Neural progenitor cell (in vitro differentiated cells): Measurements from ENCODE around the gene OR6S1. TPM values are rescaled to one million over a fixed set of nuclear protein-coding genes. Genes with fewer than 3 reads are reported as not detected.

Experiments used
- DNase-seq: peaks from one replicate; pipeline ENCODE4 v3.0.0-alpha.2; 2016; ENCODE audit warnings: low spot score
- H2AFZ ChIP-seq: fragments of 200-600 bp; sonication (generic); replicated peaks from 2 replicates; pipeline ENCODE4 v1.6.1; 2016; ENCODE audit warnings: antibody characterized with exemption
- H3F3A ChIP-seq: fragments of 200-600 bp; sonication (generic); 2 replicates; pipeline ENCODE4 v1.6.1; 2016; ENCODE audit warnings: antibody characterized with exemption, low read depth
- H3K27ac ChIP-seq: fragments of 200-600 bp; sonication (generic); 2 replicates; pipeline ENCODE4 v1.5.1; 2016; ENCODE audit warnings: mild to moderate bottlenecking
- H3K27me3 ChIP-seq: fragments of 200-600 bp; sonication (generic); 2 replicates; pipeline ENCODE4 v1.6.1; 2016; ENCODE audit warnings: mild to moderate bottlenecking, moderate library complexity
- H3K36me3 ChIP-seq: fragments of 200-600 bp; sonication (generic); 2 replicates; pipeline ENCODE4 v1.5.1; 2016
- H3K4me1 ChIP-seq: fragments of 200-600 bp; sonication (generic); 2 replicates; pipeline ENCODE4 v1.6.1; 2016; ENCODE audit warnings: mixed run types
- H3K4me2 ChIP-seq: fragments of 200-600 bp; sonication (generic); 2 replicates; pipeline ENCODE4 v1.6.1; 2016
- H3K4me3 ChIP-seq: fragments of 200-600 bp; sonication (generic); 2 replicates; pipeline ENCODE4 v1.5.1; 2016
- H3K79me2 ChIP-seq: fragments of 200-600 bp; sonication (generic); 2 replicates; pipeline ENCODE4 v1.6.1; 2016; ENCODE audit warnings: low read depth
- H3K9ac ChIP-seq: fragments of 200-600 bp; sonication (generic); 2 replicates; pipeline ENCODE4 v1.6.1; 2016
- H3K9me3 ChIP-seq: fragments of 200-600 bp; sonication (generic); 2 replicates; pipeline ENCODE4 v1.5.1; 2016; ENCODE audit warnings: low read depth
- H4K20me1 ChIP-seq: fragments of 200-600 bp; sonication (generic); 2 replicates; pipeline ENCODE4 v1.6.1; 2016; ENCODE audit warnings: low read depth
- H3K27ac Mint-ChIP-seq: 3 replicates; pipeline ENCODE4 v1.8.0; 2021; ENCODE audit warnings: mixed read lengths
- H3K27me3 Mint-ChIP-seq: 2 replicates; pipeline ENCODE4 v1.8.0; 2022; ENCODE audit warnings: low read depth, mild to moderate bottlenecking, inconsistent platforms, moderate library complexity, mixed read lengths; ENCODE audit not compliant: insufficient read depth
- H3K36me3 Mint-ChIP-seq: 3 replicates; pipeline ENCODE4 v1.8.0; 2021; ENCODE audit warnings: mixed read lengths
- H3K4me1 Mint-ChIP-seq: 3 replicates; pipeline ENCODE4 v1.8.0; 2021; ENCODE audit warnings: mixed read lengths
- H3K4me3 Mint-ChIP-seq: 3 replicates; pipeline ENCODE4 v1.8.0; 2021; ENCODE audit warnings: mild to moderate bottlenecking, moderate library complexity, mixed read lengths
- H3K9me3 Mint-ChIP-seq: 3 replicates; pipeline ENCODE4 v1.8.0; 2020; ENCODE audit warnings: mixed read lengths
- CTCF ChIP-seq: fragments of 200-600 bp; sonication (generic); IDR thresholded peaks from 2 replicates; pipeline ENCODE4 v1.5.1; 2017; ENCODE audit warnings: antibody characterized with exemption, mild to moderate bottlenecking
- EZH2 ChIP-seq: fragments of 200-600 bp; sonication (generic); IDR thresholded peaks from 2 replicates; pipeline ENCODE4 v1.6.1; 2017; ENCODE audit warnings: antibody characterized with exemption, mild to moderate bottlenecking, moderate library complexity
- EZH2phosphoT487 ChIP-seq: fragments of 200-600 bp; sonication (generic); IDR thresholded peaks from 2 replicates; pipeline ENCODE4 v1.6.1; 2017; ENCODE audit warnings: antibody characterized with exemption
- total RNA-seq: library from RNA; depleted of rRNA; stranded (reverse); fragments of >200 nt; gene quantifications from 2 replicates; pipeline ENCODE4 v1.2.3, GENCODE V29; 2015; ENCODE audit warnings: low replicate concordance

The OR6S1 gene
- total RNA-seq, 1 donor from 2014 or later = not detected

GRCh38 chr14:20632831-20633691, 8.4 kb downstream of the OR6S1 start:
- Histone ChIP-seq H2AFZ (no peak overlapping the region), H3F3A (peaks cover 51% of the 10 kb centered on the region), H3K27ac (no peak overlapping the region), H3K4me1 (no peaks in the 10 kb centered on the region), H3K9ac (no peak overlapping the region), H3K4me3 (peak overlapping the region; percentile 61), H3K9me3 (no peaks in the 10 kb centered on the region), H3K27me3 (peaks cover 97% of the 10 kb centered on the region), H3K4me2 (peak overlapping the region; percentile 97), H3K36me3 (no peaks in the 10 kb centered on the region), H4K20me1 (peaks cover 26% of the 10 kb centered on the region), H3K79me2 (no peaks in the 10 kb centered on the region)
- Mint-ChIP-seq H3K4me3 (peak overlapping the region; percentile 97), H3K36me3 (peaks cover 2% of the 10 kb centered on the region), H3K27me3 (peaks cover 52% of the 10 kb centered on the region), H3K9me3 (peaks cover 12% of the 10 kb centered on the region), H3K4me1 (peaks cover 20% of the 10 kb centered on the region), H3K27ac (peak overlapping the region; percentile 73)
- TF ChIP-seq CTCF (no peak), EZH2 (peak; percentile 32), EZH2phosphoT487 (no peak)
- DNase-seq = peak; percentile 87

- Histone ChIP-seq H3K4me2 (peak overlapping the region; percentile 97), H3K36me3 (no peaks in the 10 kb centered on the region), H3F3A (peaks cover 57% of the 10 kb centered on the region), H3K4me3 (peak overlapping the region; percentile 61), H3K27ac (no peak overlapping the region), H2AFZ (no peak overlapping the region), H3K27me3 (peaks cover 97% of the 10 kb centered on the region), H4K20me1 (peaks cover 33% of the 10 kb centered on the region), H3K4me1 (peaks cover 5% of the 10 kb centered on the region), H3K79me2 (no peaks in the 10 kb centered on the region), H3K9me3 (no peaks in the 10 kb centered on the region), H3K9ac (no peak overlapping the region)
- H3K27me3 Mint-ChIP-seq = peaks cover 58% of the 10 kb centered on the region
- no peak for DNase-seq
- peaks cover 26% of the 10 kb centered on the region for H3K4me1 Mint-ChIP-seq
- peaks cover 12% of the 10 kb centered on the region for H3K9me3 Mint-ChIP-seq
- TF ChIP-seq EZH2 = no peak
- H3K27ac Mint-ChIP-seq = peak overlapping the region; percentile 73
- H3K4me3 Mint-ChIP-seq = peak overlapping the region; percentile 97
- H3K36me3 Mint-ChIP-seq = peaks cover 2% of the 10 kb centered on the region
Measured at GRCh38 chr14:20632448-20632830, 9.1 kb downstream of the OR6S1 start.

GRCh38 chr14:20631880-20632389, 9.6 kb downstream of the OR6S1 start:
- H3K4me1 Mint-ChIP-seq = peaks cover 29% of the 10 kb centered on the region
- Histone ChIP-seq H3K4me2 (peak overlapping the region; percentile 97), H3F3A (peaks cover 58% of the 10 kb centered on the region), H3K27ac (no peak overlapping the region), H3K36me3 (no peaks in the 10 kb centered on the region), H3K4me1 (peaks cover 6% of the 10 kb centered on the region), H3K79me2 (no peaks in the 10 kb centered on the region), H3K9me3 (no peaks in the 10 kb centered on the region), H3K9ac (no peak overlapping the region), H2AFZ (no peak overlapping the region), H3K4me3 (peak overlapping the region; percentile 61), H4K20me1 (peaks cover 35% of the 10 kb centered on the region), H3K27me3 (peaks cover 97% of the 10 kb centered on the region)
- TF ChIP-seq EZH2 (no peak), EZH2phosphoT487 (no peak), CTCF (no peak)
- DNase-seq = peak; percentile 71
- H3K36me3 Mint-ChIP-seq = peaks cover 2% of the 10 kb centered on the region
- no peak overlapping the region for H3K27ac Mint-ChIP-seq
- peaks cover 63% of the 10 kb centered on the region for H3K27me3 Mint-ChIP-seq
- H3K9me3 Mint-ChIP-seq = peaks cover 12% of the 10 kb centered on the region
- H3K4me3 Mint-ChIP-seq = peak overlapping the region; percentile 97
